SK-N-MC (cell line): ENCODE results near the gene PTPRK.

Source experiments
- EZH2 ChIP-seq: fragments of 200-600 bp; sonication (generic); IDR thresholded peaks from one replicate; pipeline ENCODE4 v1.6.1; 2017; ENCODE audit warnings: antibody characterized with exemption
- POLR2AphosphoS5 ChIP-seq: IDR thresholded peaks from 2 replicates; pipeline ENCODE4 v1.6.1; 2012; ENCODE audit warnings: mild to moderate bottlenecking, low read depth, low read length, borderline replicate concordance

GRCh38 chr6:128282961-128283360 is 237.4 kb downstream of the PTPRK start:
- TF ChIP-seq POLR2AphosphoS5 (no peak), EZH2 (no peak)
